Ovary (tissue), 9 donors: Measurements from ENCODE around the gene NYAP1. TPM values are rescaled to one million over a fixed set of nuclear protein-coding genes. Genes with fewer than 3 reads are reported as not detected.
"Not testable (repeated sequence)": the region's sequence is repeated elsewhere in the genome, so short reads cannot be mapped to it uniquely, and the experiment has no call there.

Experiments used
- DNase-seq, 5 donors: peaks; one replicate each; pipeline ENCODE4 v3.0.0-alpha.2; 2019 to 2020
- H3K27ac ChIP-seq, 2 donors: fragments of 200-600 bp; one replicate each; pipeline versions ENCODE4 v1.5.1 to v1.8.0; 2019 to 2022
- H3K27me3 ChIP-seq: fragments of 200-600 bp; one replicate; pipeline ENCODE4 v1.8.0; 2022
- H3K36me3 ChIP-seq: fragments of 200-600 bp; sonication (generic); one replicate; pipeline ENCODE4 v1.5.1; 2019
- H3K4me1 ChIP-seq: one replicate; pipeline ENCODE4 v1.8.1; 2013; ENCODE audit warnings: mild to moderate bottlenecking, moderate library complexity; ENCODE audit not compliant: insufficient read depth
- H3K4me3 ChIP-seq: fragments of 200-600 bp; sonication (generic); one replicate; pipeline ENCODE4 v1.5.1; 2017
- H3K9me3 ChIP-seq, 2 donors: fragments of 200-600 bp in 1 of 2; sonication (generic) in 1 of 2; one replicate each; pipeline versions ENCODE4 v1.5.1 to v1.8.1; 2013 to 2019; ENCODE audit warnings: mild to moderate bottlenecking in 1 of 2, moderate library complexity in 1 of 2
- CTCF ChIP-seq, 3 donors: fragments of 450-650 bp in 2 of 3; fragments of 200-600 bp in 1 of 3; IDR thresholded peaks; one replicate each; pipeline versions ENCODE4 v1.5.1 to v1.8.0; 2016 to 2022; ENCODE audit warnings: antibody characterized with exemption in 3 of 3, mild to moderate bottlenecking in 1 of 3
- EP300 ChIP-seq: sonication (generic); formaldehyde crosslinking; IDR thresholded peaks from one replicate; pipeline ENCODE4 v1.6.1; 2017; ENCODE audit warnings: antibody characterized with exemption
- POLR2A ChIP-seq: fragments of 450-650 bp; IDR thresholded peaks from one replicate; pipeline ENCODE4 v1.6.1; 2017; ENCODE audit warnings: antibody characterized with exemption, mild to moderate bottlenecking, moderate library complexity
- WGBS, 3 donors: extraction: QIAGEN DNeasy Blood & Tissue Kit in 1 of 3; methylation state at CpG; one replicate each; pipeline versions ENCODE4 v1.1.5 to v1.1.7; 2013 to 2017; 5-methylcytosine and 5-hydroxymethylcytosine counted together
- intact Hi-C, 4 donors: fragments of 100-400 bp; cut with DNase I; formaldehyde crosslinking; loops; one replicate each; pipeline versions ENCODE4 v1.11.0 to v1.15.1; 2022 to 2023
- polyA plus RNA-seq, 2 donors: library from polyadenylated mRNA; stranded (reverse); fragments of 200-250 nt in 1 of 2; fragments of 350-450 nt in 1 of 2; fragmentation: Illumina TruSeq in 1 of 2; extraction: RNeasy Lipid Tissue Mini Kit (QIAGEN cat#74804) in 1 of 2; gene quantifications; one replicate each; pipeline ENCODE4 v1.2.3, GENCODE V29; 2013 to 2014
- total RNA-seq, 7 donors: library from RNA; depleted of rRNA in 2 of 7; stranded (reverse); fragments of >200 nt in 2 of 7; fragmentation: NEBNext Ultra II Directional in 3 of 7; extraction: Animal tissue kit (Norgen Biotek cat#: 25700) in 3 of 7; gene quantifications; one replicate each; pipeline versions ENCODE4 v1.1.0 to v1.2.4, GENCODE V29; 2016 to 2023
- donor health status: DM: no; HTN: no; CAD: no; lungs with moderate emphysema.
- donor health status: DM: no; HTN: no; CAD: no.
- donor health status: Bipolar disorder and iron deficiency.
- donor health status: DM: yes; HTN: yes; CAD: no.
- donor health status: DM: no; HTN: no; CAD: no.
- donor health status: DM: yes; HTN: yes; CAD: no.

Gene NYAP1
- total and polyA plus RNA-seq, 9 donors = 0.28 to 10.1 (median 6.8) TPM

DNA sequence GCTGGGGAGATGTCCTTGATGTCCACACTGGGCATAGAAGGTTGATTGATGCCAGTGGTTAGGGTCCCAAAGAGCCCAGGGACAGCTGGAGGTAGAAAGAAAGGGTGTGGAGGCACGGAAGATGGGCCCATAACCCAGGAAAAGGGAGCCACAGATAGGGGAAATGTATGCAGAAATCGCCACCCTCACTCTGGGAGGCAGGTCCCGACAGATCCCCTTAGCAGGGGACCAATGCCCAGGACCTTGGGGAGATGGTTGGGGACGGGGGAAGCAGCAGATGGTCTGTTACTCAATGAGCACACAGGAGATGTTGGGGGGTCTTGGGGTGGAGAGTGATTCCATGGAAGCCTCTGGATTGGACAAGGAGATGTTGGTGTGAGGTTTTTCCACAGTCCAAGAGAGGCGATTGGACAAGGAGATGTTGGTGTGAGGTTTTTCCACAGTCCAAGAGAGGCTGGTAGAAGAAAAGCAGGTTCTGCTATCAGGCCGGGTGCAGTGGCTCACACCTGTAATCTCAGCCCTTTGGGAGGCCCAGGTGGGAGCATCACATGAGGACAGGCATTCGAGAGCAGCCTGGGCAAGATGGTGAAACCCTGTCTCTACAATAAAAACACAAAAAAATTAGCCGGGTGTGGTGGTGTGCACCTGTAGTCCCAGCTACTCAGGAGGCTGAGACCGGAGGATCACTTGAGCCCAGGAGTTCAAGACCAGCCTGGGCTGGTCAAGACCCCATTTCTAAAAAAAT is 40.5 kb upstream of the NYAP1 start:
- no peaks in the 10 kb centered on the region for H3K4me1 ChIP-seq
- no peaks in the 10 kb centered on the region for H3K9me3 ChIP-seq
- intact Hi-C loops = no loop called here
- no peak overlapping the region for H3K4me3 ChIP-seq
- H3K27ac ChIP-seq = no peak overlapping the region
- TF ChIP-seq POLR2A = no peak
- TF ChIP-seq CTCF (IDR thresholded peaks at IDR 0.05) = no peak
- no peak for TF ChIP-seq EP300
- DNase-seq = peak in 3 of 5 donors; percentile 8 to 25 (median 9)
- H3K27me3 ChIP-seq = no peaks in the 10 kb centered on the region
- no peaks in the 10 kb centered on the region for H3K36me3 ChIP-seq
- 88 to 94% (median 92%) methylated on average over 9 of the region's 9 CpGs for WGBS, 3 donors

DNA sequence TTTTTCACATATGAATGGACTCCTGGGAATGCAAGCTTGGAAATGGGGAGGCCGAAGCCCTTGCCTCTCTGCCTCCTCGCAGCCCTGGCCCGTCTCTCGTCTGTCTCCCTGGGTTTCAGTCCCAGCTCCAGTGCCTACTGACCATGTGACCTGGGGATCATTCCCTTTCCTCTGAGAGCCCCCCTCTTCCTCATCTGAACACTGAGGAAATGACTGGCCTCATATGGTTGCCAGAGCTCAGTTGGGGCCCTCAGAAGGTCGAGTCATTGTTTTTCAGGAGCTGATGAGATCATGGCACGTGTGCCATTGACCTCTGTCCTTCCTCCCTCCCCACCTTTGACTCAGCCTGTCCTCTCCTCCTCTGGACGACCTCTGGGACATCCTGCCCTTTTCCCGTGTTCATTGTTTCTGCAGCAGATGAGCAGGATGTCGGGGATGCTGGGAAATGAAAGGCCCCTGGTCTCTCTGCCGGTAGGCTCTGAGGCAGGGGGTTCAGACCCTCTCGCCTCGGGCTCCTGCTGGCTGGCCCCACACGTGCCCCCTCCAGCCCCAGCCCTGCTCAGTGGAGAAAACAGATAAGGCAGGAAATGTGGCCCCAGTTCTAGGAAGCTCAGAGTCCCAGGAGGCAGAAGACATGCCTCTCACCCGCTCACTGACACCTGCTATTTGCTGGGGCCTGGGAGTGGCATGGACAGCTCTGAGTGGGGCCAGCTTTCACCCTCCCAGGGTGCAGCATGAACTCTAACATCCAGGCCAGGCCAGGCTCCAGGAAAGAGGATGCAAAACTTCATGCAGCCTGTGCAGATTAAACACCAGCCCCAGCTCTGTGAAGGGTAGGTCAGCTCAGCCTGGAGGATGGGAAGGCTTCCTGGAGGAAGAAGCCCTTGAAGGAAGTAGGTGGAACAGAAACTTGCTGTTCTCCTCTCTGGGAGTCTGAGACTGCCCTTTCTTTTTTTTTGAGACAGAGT is 39.1 kb upstream of the NYAP1 start:
- TF ChIP-seq EP300 (no peak), CTCF (IDR thresholded peaks at IDR 0.05) (no peak), POLR2A (no peak)
- H3K27ac ChIP-seq = no peak overlapping the region
- H3K36me3 ChIP-seq = no peaks in the 10 kb centered on the region
- intact Hi-C loops = no loop called here
- no peak overlapping the region for H3K4me3 ChIP-seq
- H3K27me3 ChIP-seq = no peaks in the 10 kb centered on the region
- H3K9me3 ChIP-seq = no peaks in the 10 kb centered on the region
- DNase-seq = peak in 3 of 5 donors; percentile 27 to 56 (median 33)
- no peaks in the 10 kb centered on the region for H3K4me1 ChIP-seq
- WGBS, 3 donors = 34 to 37% (median 36%) methylated on average over 14 of the region's 14 CpGs

DNA sequence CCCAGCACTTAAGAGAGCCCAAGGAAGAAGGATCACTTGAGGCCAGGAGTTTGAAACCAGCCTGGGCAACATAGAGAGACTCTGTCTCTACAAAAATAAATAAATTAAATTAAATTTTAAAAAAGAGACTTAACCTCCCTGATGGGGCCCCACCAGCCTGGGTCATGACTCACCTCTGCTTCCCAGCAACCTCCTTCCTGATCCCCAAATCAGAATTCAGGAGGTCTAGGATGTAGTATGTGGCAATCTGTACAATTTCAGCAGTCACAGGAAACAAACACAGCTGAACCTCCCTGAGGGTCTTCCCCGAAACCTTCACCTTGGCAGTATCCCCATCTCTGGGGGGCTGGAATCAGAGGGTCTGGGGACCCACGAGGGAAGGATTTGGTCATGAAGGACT is 37.7 kb upstream of the NYAP1 start:
- H3K9me3 ChIP-seq = no peaks in the 10 kb centered on the region
- H3K4me3 ChIP-seq = no peak overlapping the region
- WGBS, 3 donors = 63 to 68% (median 64%) methylated on average over 2 of the region's 2 CpGs
- H3K36me3 ChIP-seq = no peaks in the 10 kb centered on the region
- H3K27me3 ChIP-seq = no peaks in the 10 kb centered on the region
- intact Hi-C loops = no loop called here
- TF ChIP-seq POLR2A (no peak), CTCF (IDR thresholded peaks at IDR 0.05) (no peak), EP300 (no peak)
- no peak overlapping the region for H3K27ac ChIP-seq
- peak in 1 of 5 donors; percentile 8 for DNase-seq
- H3K4me1 ChIP-seq = peaks cover 2% of the 10 kb centered on the region

DNA sequence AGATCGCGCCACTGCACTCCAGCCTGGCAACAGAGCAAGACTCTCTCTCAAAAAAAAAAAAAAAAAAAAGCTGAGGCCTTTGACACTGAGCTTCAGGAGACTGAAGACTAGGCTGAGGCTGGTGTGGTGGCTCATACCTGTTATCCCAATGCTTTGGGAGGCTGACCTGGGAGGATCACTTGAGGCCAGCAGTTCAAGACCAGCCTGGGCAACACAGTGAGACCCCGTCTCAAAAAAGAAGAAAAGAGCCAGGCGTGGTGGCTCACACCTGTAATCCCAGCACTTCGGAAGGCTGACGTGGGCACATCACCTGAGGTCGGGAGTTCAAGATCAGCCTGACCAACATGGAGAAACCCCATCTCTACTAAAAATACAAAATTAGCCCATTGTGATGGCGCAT is 36.4 kb upstream of the NYAP1 start:
- H3K27ac ChIP-seq, H3K9me3 ChIP-seq, H3K4me3 ChIP-seq, H3K4me1 ChIP-seq, H3K36me3 ChIP-seq, H3K27me3 ChIP-seq, intact Hi-C loops, DNase-seq: not testable (repeated sequence)
- 95 to 97% (median 95%) methylated on average over 8 of the region's 8 CpGs for WGBS, 3 donors
